ENCODE measurements around the gene LYRM7.

LYRM7 gene

DNA sequence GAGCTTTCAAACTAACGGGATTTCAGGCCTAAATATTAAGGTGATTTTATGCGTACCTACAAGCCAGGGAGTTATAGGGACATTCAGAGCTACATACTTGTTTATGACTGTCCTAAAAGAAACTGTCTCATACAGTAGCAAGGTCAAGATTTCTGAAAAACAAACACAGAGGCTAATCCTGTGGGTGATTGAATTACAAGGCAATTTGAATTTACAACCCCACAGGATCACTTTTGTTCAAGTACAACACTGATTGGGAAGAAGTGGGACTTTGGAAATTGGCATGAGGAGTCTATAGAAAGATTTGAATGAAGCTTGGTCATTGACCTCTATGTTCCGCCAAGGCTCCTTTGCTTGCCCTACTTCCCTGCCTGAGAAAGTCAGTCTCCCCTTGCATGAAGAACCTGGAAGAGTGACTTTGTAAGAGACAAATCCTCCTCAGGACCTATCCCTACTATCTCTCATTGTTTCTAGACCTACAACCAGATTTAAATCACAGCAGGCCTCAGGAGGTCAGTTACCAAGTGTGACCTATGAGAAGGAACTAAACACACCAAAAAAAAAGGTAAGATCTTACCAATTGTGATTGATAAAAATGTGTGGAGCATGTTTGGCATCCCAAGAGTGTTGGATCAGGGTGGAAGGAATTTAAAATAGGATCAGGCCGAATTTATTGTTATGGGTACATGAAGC is 54.7 kb downstream of the LYRM7 start:
- H3K4me3 ChIP-seq (ENCODE audit: low read depth in 1 of 2, low read length in 2 of 2) = no peak overlapping the region
- no peaks in the 10 kb centered on the region for H3K27me3 ChIP-seq (ENCODE audit: control insufficient read depth in 1 of 2, insufficient read depth in 2 of 2, low read length in 2 of 2)
- no peak overlapping the region for H3K27ac ChIP-seq (ENCODE audit: low read depth, low read length)
- no peak overlapping the region for H3K9ac ChIP-seq (ENCODE audit: low read depth in 1 of 2, low read length in 2 of 2)
- H3K4me1 ChIP-seq (ENCODE audit: control insufficient read depth in 1 of 2, insufficient read depth in 2 of 2, low read length in 2 of 2) = peaks cover 29% of the 10 kb centered on the region in 2 donors
- no peaks in the 10 kb centered on the region for H3K36me3 ChIP-seq (ENCODE audit: control insufficient read depth in 1 of 2, insufficient read depth in 2 of 2, low read length in 2 of 2)
- H3K9me3 ChIP-seq (ENCODE audit: control insufficient read depth in 1 of 2, low read length in 2 of 2) = no peaks in the 10 kb centered on the region

DNA sequence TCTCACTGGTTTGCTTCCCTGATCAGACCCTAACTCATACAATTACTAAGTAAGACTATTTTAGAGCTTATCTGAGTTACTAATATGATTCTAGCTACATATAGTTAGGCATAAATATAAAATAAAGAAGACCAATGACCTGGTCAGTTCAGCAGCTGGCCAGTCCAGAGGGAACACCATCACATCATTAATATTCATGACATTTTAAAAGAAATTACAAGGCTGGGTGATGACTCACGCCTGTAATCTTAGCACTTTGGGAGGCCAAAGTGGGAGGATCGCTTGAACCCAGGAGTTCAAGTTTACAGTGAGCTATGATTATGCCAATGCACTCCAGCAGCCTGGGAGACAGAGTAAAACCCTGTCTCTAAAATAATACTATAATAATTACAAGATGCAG is 56.2 kb downstream of the LYRM7 start:
- Histone ChIP-seq H3K27ac (ENCODE audit: low read depth, low read length) (no peak overlapping the region), H3K36me3 (ENCODE audit: control insufficient read depth in 1 of 2, insufficient read depth in 2 of 2, low read length in 2 of 2) (no peaks in the 10 kb centered on the region), H3K9ac (ENCODE audit: low read depth in 1 of 2, low read length in 2 of 2) (no peak overlapping the region), H3K4me1 (ENCODE audit: control insufficient read depth in 1 of 2, insufficient read depth in 2 of 2, low read length in 2 of 2) (peaks cover 29% of the 10 kb centered on the region in 2 donors), H3K27me3 (ENCODE audit: control insufficient read depth in 1 of 2, insufficient read depth in 2 of 2, low read length in 2 of 2) (no peaks in the 10 kb centered on the region), H3K9me3 (ENCODE audit: control insufficient read depth in 1 of 2, low read length in 2 of 2) (no peaks in the 10 kb centered on the region), H3K4me3 (ENCODE audit: low read depth in 1 of 2, low read length in 2 of 2) (no peak overlapping the region)

DNA sequence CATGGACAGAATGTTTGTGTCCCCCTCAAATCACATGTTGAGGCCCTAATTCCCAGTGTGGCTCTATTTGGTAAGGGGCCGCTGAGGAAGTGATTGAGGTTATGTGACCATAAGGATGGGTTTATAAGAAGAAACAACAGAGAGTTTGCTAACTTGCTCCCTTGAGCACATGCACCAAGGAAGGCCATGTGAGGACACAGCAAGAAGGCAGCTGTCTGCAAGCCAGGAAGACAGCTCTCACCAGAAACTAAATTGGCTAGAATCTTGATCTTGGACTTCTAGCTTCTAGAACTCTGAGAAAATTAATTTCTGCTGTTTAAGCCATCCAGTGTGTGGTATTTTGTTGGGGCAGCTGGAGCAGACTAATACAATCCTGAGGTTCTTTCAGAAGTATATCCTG is 57.9 kb downstream of the LYRM7 start:
- H3K4me1 ChIP-seq (ENCODE audit: control insufficient read depth in 1 of 2, insufficient read depth in 2 of 2, low read length in 2 of 2) = peaks cover 22 to 26% of the 10 kb centered on the region in 2 donors
- H3K27ac ChIP-seq (ENCODE audit: low read depth, low read length) = no peak overlapping the region
- H3K36me3 ChIP-seq (ENCODE audit: control insufficient read depth in 1 of 2, insufficient read depth in 2 of 2, low read length in 2 of 2) = no peaks in the 10 kb centered on the region
- H3K27me3 ChIP-seq (ENCODE audit: control insufficient read depth in 1 of 2, insufficient read depth in 2 of 2, low read length in 2 of 2) = no peaks in the 10 kb centered on the region
- no peak overlapping the region for H3K4me3 ChIP-seq (ENCODE audit: low read depth in 1 of 2, low read length in 2 of 2)
- H3K9me3 ChIP-seq (ENCODE audit: control insufficient read depth in 1 of 2, low read length in 2 of 2) = no peaks in the 10 kb centered on the region
- H3K9ac ChIP-seq (ENCODE audit: low read depth in 1 of 2, low read length in 2 of 2) = no peak overlapping the region

DNA sequence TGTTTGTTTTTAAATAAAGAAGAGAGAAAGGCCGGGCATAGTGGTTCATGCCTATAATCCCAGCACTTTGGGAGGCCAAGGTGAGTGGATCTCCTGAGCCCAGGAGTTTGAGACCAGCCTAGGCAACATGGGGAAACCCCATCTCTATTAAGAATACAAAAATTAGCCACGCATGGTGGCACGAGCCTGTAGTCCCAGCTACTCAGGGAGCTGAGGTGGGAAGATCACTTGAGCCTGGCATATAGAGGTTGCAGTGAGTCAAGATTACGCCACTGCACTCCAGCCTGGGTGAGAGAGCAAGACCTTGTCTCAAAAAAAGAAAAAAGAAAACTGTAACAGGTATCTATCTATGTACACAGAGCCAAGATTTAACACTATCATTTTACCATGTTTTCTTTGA is 58.9 kb downstream of the LYRM7 start:
- H3K4me1 ChIP-seq (ENCODE audit: control insufficient read depth in 1 of 2, insufficient read depth in 2 of 2, low read length in 2 of 2) = peaks cover 12 to 17% of the 10 kb centered on the region in 2 donors
- H3K9ac ChIP-seq (ENCODE audit: low read depth in 1 of 2, low read length in 2 of 2) = no peak overlapping the region
- H3K36me3 ChIP-seq (ENCODE audit: control insufficient read depth in 1 of 2, insufficient read depth in 2 of 2, low read length in 2 of 2) = no peaks in the 10 kb centered on the region
- no peak overlapping the region for H3K4me3 ChIP-seq (ENCODE audit: low read depth in 1 of 2, low read length in 2 of 2)
- H3K9me3 ChIP-seq (ENCODE audit: control insufficient read depth in 1 of 2, low read length in 2 of 2) = no peaks in the 10 kb centered on the region
- H3K27ac ChIP-seq (ENCODE audit: low read depth, low read length) = no peak overlapping the region
- no peaks in the 10 kb centered on the region for H3K27me3 ChIP-seq (ENCODE audit: control insufficient read depth in 1 of 2, insufficient read depth in 2 of 2, low read length in 2 of 2)

DNA sequence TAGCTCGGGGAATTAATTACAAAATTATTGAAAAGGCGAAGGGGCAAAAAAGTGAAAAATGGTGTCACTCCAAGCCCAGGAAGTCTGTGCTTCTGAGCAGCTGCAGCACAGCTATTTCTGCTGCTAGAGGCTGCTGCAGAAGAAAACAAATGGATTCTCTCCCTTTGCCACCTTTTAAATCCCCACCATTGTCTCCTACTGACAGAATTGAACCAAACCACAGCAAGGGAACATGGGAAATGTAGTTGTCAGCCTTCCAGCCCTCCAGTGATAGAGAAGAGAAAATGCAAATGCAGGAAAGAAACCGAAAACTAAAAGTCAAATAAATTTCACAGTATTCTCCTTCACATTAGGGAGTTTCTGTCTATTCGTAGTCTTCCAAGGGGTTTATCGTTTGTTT is 59.7 kb downstream of the LYRM7 start:
- Histone ChIP-seq H3K4me1 (ENCODE audit: control insufficient read depth in 1 of 2, insufficient read depth in 2 of 2, low read length in 2 of 2) (peaks cover 5 to 9% of the 10 kb centered on the region in 2 donors), H3K27me3 (ENCODE audit: control insufficient read depth in 1 of 2, insufficient read depth in 2 of 2, low read length in 2 of 2) (no peaks in the 10 kb centered on the region), H3K27ac (ENCODE audit: low read depth, low read length) (no peak overlapping the region), H3K36me3 (ENCODE audit: control insufficient read depth in 1 of 2, insufficient read depth in 2 of 2, low read length in 2 of 2) (no peaks in the 10 kb centered on the region), H3K9me3 (ENCODE audit: control insufficient read depth in 1 of 2, low read length in 2 of 2) (no peaks in the 10 kb centered on the region), H3K4me3 (ENCODE audit: low read depth in 1 of 2, low read length in 2 of 2) (no peak overlapping the region), H3K9ac (ENCODE audit: low read depth in 1 of 2, low read length in 2 of 2) (no peak overlapping the region)

DNA sequence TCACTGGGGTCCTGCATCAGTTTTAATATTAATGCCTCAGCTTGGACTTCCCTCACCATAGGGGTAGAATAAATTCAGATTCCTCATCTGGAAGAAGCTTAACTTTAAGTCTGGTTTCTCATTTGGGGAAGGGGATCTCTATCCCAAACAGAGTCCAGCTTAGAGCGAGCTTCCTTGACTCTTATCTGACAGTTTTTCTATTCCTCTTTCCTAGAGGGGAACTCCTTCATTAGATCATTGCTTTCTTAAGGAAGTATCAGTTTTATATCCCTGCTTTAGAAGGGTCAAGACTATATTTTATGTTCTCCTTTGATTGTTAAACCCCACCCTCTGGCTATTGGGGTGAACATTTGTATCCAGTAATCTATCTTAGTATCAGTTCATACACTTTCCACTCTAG is 68.9 kb downstream of the LYRM7 start:
- H3K4me3 ChIP-seq (ENCODE audit: low read depth in 1 of 2, low read length in 2 of 2) = no peak overlapping the region
- no peak overlapping the region for H3K9ac ChIP-seq (ENCODE audit: low read depth in 1 of 2, low read length in 2 of 2)
- H3K27me3 ChIP-seq (ENCODE audit: control insufficient read depth in 1 of 2, insufficient read depth in 2 of 2, low read length in 2 of 2) = no peaks in the 10 kb centered on the region
- no peak overlapping the region for H3K27ac ChIP-seq (ENCODE audit: low read depth, low read length)
- H3K4me1 ChIP-seq (ENCODE audit: control insufficient read depth in 1 of 2, insufficient read depth in 2 of 2, low read length in 2 of 2) = peaks cover 0 to 12% of the 10 kb centered on the region in 2 donors
- H3K9me3 ChIP-seq (ENCODE audit: control insufficient read depth in 1 of 2, low read length in 2 of 2) = no peaks in the 10 kb centered on the region
- no peaks in the 10 kb centered on the region for H3K36me3 ChIP-seq (ENCODE audit: control insufficient read depth in 1 of 2, insufficient read depth in 2 of 2, low read length in 2 of 2)

DNA sequence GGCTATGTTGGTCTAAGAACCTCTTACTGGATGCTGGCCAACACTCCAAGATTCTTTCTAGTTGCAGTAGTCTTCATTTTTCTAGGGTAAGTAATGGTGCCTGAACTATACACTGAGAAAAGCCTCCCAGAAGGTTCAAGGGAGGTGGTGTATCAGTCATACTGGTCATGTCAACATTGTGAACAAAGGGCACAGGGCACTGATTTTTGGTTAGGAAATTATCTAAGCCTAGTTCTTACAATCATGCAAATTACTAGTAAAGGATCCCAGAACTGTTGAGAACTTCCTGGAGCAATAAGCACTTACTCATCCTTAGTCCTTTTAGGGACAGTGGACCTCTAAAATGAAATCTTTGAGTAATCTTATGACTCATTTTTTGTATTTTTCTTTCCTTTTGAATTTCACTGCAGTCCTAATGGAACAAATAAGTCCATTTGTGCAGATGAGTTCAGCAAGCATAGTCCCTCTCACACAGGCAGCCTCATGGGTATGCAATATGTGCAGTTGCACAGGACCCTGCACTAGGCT is 72.0 kb downstream of the LYRM7 start:
- Histone ChIP-seq H3K9me3 (ENCODE audit: control insufficient read depth in 1 of 2, low read length in 2 of 2) (no peaks in the 10 kb centered on the region), H3K27ac (ENCODE audit: low read depth, low read length) (no peak overlapping the region), H3K9ac (ENCODE audit: low read depth in 1 of 2, low read length in 2 of 2) (no peak overlapping the region), H3K27me3 (ENCODE audit: control insufficient read depth in 1 of 2, insufficient read depth in 2 of 2, low read length in 2 of 2) (no peaks in the 10 kb centered on the region), H3K4me3 (ENCODE audit: low read depth in 1 of 2, low read length in 2 of 2) (no peak overlapping the region), H3K4me1 (ENCODE audit: control insufficient read depth in 1 of 2, insufficient read depth in 2 of 2, low read length in 2 of 2) (peaks cover 0 to 12% of the 10 kb centered on the region in 2 donors), H3K36me3 (ENCODE audit: control insufficient read depth in 1 of 2, insufficient read depth in 2 of 2, low read length in 2 of 2) (no peaks in the 10 kb centered on the region)

DNA sequence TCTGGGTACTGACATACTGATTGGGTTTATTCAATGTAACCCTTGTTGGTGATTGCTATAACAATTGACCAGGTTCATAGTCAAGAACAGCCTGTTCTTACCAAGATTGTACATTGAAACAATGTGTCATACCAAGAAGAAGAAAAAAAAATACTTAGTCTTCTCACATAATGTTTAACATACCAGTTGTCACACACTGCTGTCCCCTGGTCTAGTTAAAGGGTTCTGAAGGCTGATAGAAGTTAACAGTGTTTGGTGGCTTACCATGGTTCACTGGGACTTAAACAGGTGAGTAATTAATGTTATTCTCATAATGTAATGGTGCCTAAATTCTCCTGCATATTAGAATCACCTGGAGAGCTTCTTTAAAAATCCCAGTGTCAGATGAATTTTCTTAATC is 74.6 kb downstream of the LYRM7 start:
- Histone ChIP-seq H3K9ac (ENCODE audit: low read depth in 1 of 2, low read length in 2 of 2) (no peak overlapping the region), H3K9me3 (ENCODE audit: control insufficient read depth in 1 of 2, low read length in 2 of 2) (no peaks in the 10 kb centered on the region), H3K4me1 (ENCODE audit: control insufficient read depth in 1 of 2, insufficient read depth in 2 of 2, low read length in 2 of 2) (peaks cover under 1 to 17% of the 10 kb centered on the region in 2 donors), H3K36me3 (ENCODE audit: control insufficient read depth in 1 of 2, insufficient read depth in 2 of 2, low read length in 2 of 2) (no peaks in the 10 kb centered on the region), H3K27me3 (ENCODE audit: control insufficient read depth in 1 of 2, insufficient read depth in 2 of 2, low read length in 2 of 2) (no peaks in the 10 kb centered on the region), H3K27ac (ENCODE audit: low read depth, low read length) (no peak overlapping the region), H3K4me3 (ENCODE audit: low read depth in 1 of 2, low read length in 2 of 2) (no peak overlapping the region)

DNA sequence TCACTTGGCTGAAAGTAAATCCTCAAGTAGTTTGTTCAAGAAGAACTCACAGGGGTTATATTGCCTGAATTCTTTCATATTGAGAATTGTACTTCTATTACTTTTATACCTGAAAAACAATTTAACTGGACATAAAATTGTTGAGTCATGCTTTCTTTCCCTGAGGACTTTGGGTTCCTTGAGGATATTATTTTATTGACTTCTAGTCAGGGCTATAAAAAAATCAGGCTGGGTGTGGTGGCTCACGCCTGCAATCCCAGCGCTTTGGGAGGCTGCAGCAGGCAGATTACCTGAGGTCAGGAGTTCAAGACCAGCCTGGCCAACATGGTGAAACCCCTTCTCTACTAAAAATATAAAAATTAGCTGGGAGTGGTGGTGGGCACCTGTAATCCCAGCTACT is 75.2 kb downstream of the LYRM7 start:
- Histone ChIP-seq H3K36me3 (ENCODE audit: control insufficient read depth in 1 of 2, insufficient read depth in 2 of 2, low read length in 2 of 2) (no peaks in the 10 kb centered on the region), H3K27me3 (ENCODE audit: control insufficient read depth in 1 of 2, insufficient read depth in 2 of 2, low read length in 2 of 2) (no peaks in the 10 kb centered on the region), H3K4me1 (ENCODE audit: control insufficient read depth in 1 of 2, insufficient read depth in 2 of 2, low read length in 2 of 2) (peaks cover 5 to 21% of the 10 kb centered on the region in 2 donors), H3K4me3 (ENCODE audit: low read depth in 1 of 2, low read length in 2 of 2) (no peak overlapping the region), H3K9me3 (ENCODE audit: control insufficient read depth in 1 of 2, low read length in 2 of 2) (no peaks in the 10 kb centered on the region), H3K27ac (ENCODE audit: low read depth, low read length) (no peak overlapping the region), H3K9ac (ENCODE audit: low read depth in 1 of 2, low read length in 2 of 2) (no peak overlapping the region)

DNA sequence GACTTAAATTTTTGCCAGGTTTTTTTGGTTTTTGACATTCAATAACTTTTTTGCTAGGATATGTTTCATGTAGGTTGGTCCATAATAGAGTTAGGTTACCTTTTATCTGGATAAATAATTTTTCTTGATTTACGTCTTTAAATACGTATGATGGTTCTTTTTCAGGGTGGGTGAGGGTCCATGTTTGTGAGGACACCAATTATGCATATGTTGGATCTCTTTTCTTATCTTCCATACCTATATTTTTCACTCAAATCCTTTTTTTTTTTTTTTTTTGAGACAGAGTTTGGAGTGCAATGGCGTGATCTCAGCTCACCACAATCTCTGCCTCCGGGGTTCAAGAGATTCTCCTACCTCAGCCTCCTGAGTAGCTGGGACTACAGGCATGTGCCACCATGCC is 75.8 kb downstream of the LYRM7 start:
- Histone ChIP-seq H3K9ac (ENCODE audit: low read depth in 1 of 2, low read length in 2 of 2) (no peak overlapping the region), H3K27me3 (ENCODE audit: control insufficient read depth in 1 of 2, insufficient read depth in 2 of 2, low read length in 2 of 2) (no peaks in the 10 kb centered on the region), H3K4me1 (ENCODE audit: control insufficient read depth in 1 of 2, insufficient read depth in 2 of 2, low read length in 2 of 2) (peaks cover 10 to 21% of the 10 kb centered on the region in 2 donors), H3K27ac (ENCODE audit: low read depth, low read length) (no peak overlapping the region), H3K36me3 (ENCODE audit: control insufficient read depth in 1 of 2, insufficient read depth in 2 of 2, low read length in 2 of 2) (no peaks in the 10 kb centered on the region), H3K4me3 (ENCODE audit: low read depth in 1 of 2, low read length in 2 of 2) (no peak overlapping the region), H3K9me3 (ENCODE audit: control insufficient read depth in 1 of 2, low read length in 2 of 2) (no peaks in the 10 kb centered on the region)

All from duodenal mucosa (tissue), 2 donors.